WI38 (cell line): Measurements from ENCODE around the gene ZNF618.

Source experiments
- H3K4me3 ChIP-seq: 2 replicates; pipeline ENCODE4 v1.5.1; 2011; ENCODE audit warnings: low read depth, mild to moderate bottlenecking, control low read depth, low read length
- CTCF ChIP-seq: IDR thresholded peaks from 2 replicates; pipeline ENCODE4 v1.5.1; 2012; ENCODE audit warnings: low read depth, mild to moderate bottlenecking, control low read depth, low read length

The ZNF618 gene

GRCh38 chr9:114048533-114049415 is 172.7 kb downstream of the ZNF618 start:
- TF ChIP-seq CTCF = no peak
- no peak overlapping the region for H3K4me3 ChIP-seq

- TF ChIP-seq CTCF = no peak
- H3K4me3 ChIP-seq = no peak overlapping the region
Measured at GRCh38 chr9:114049441-114050225, 173.5 kb downstream of the ZNF618 start.

- no peak overlapping the region for H3K4me3 ChIP-seq
- no peak for TF ChIP-seq CTCF
Measured at GRCh38 chr9:114050226-114050568, 174.1 kb downstream of the ZNF618 start.

- H3K4me3 ChIP-seq = no peak overlapping the region
- no peak for TF ChIP-seq CTCF
Measured at GRCh38 chr9:114050646-114051045, 174.5 kb downstream of the ZNF618 start.

- no peak overlapping the region for H3K4me3 ChIP-seq
- TF ChIP-seq CTCF = no peak
Measured at GRCh38 chr9:114051281-114051680, 175.2 kb downstream of the ZNF618 start.

GRCh38 chr9:114051706-114052105 is 175.6 kb downstream of the ZNF618 start:
- no peak for TF ChIP-seq CTCF
- no peak overlapping the region for H3K4me3 ChIP-seq
